ENCODE results near the gene EPG5.

Gene EPG5

GRCh38 chr18:45926691-45927090, 40.4 kb downstream of the EPG5 start:
- no peak overlapping the region for H3K27ac ChIP-seq
- no peak overlapping the region for H3K4me3 ChIP-seq

GRCh38 chr18:45926085-45926484, 41.0 kb downstream of the EPG5 start:
- Histone ChIP-seq H3K27ac (no peak overlapping the region), H3K4me3 (no peak overlapping the region)

GRCh38 chr18:45923138-45923537, 44.0 kb downstream of the EPG5 start:
- no peak overlapping the region for H3K27ac ChIP-seq
- no peak overlapping the region for H3K4me3 ChIP-seq

- Histone ChIP-seq H3K27ac (no peak overlapping the region), H3K4me3 (no peak overlapping the region)
These were observed 46.8 kb downstream of the EPG5 start for GRCh38 chr18:45920367-45920766.

GRCh38 chr18:45916302-45916701, 50.8 kb downstream of the EPG5 start:
- Histone ChIP-seq H3K4me3 (no peak overlapping the region), H3K27ac (no peak overlapping the region)

GRCh38 chr18:45913276-45913675, 53.9 kb downstream of the EPG5 start:
- Histone ChIP-seq H3K27ac (no peak overlapping the region), H3K4me3 (no peak overlapping the region)

- H3K4me3 ChIP-seq, result no peak overlapping the region
- no peak overlapping the region for H3K27ac ChIP-seq
These were observed 56.6 kb downstream of the EPG5 start for GRCh38 chr18:45910405-45911023.

- H3K4me3 ChIP-seq, result no peak overlapping the region
- no peak overlapping the region for H3K27ac ChIP-seq
These were observed 65.4 kb downstream of the EPG5 start for GRCh38 chr18:45901654-45902210.

- H3K27ac ChIP-seq, result no peak overlapping the region
- H3K4me3 ChIP-seq, result no peak overlapping the region
These were observed 66.5 kb downstream of the EPG5 start for GRCh38 chr18:45900623-45901022.

- Histone ChIP-seq H3K4me3 (no peak overlapping the region), H3K27ac (no peak overlapping the region)
These were observed 70.1 kb downstream of the EPG5 start for GRCh38 chr18:45896991-45897390.

GRCh38 chr18:45896452-45896851, 70.7 kb downstream of the EPG5 start:
- H3K27ac ChIP-seq, result no peak overlapping the region

GRCh38 chr18:45895339-45895738, 71.8 kb downstream of the EPG5 start:
- H3K27ac ChIP-seq, result no peak overlapping the region
- H3K4me3 ChIP-seq, result no peak overlapping the region

More at GRCh38 chr18:45896452-45896851, 70.7 kb downstream of the EPG5 start:
- no peak overlapping the region for H3K4me3 ChIP-seq

- no peak overlapping the region for H3K4me3 ChIP-seq
- no peak overlapping the region for H3K27ac ChIP-seq
These were observed 72.3 kb downstream of the EPG5 start for GRCh38 chr18:45894818-45895217.

GRCh38 chr18:45891806-45892205, 75.3 kb downstream of the EPG5 start:
- no peak overlapping the region for H3K27ac ChIP-seq
- H3K4me3 ChIP-seq, result no peak overlapping the region

- no peak overlapping the region for H3K27ac ChIP-seq
- H3K4me3 ChIP-seq, result no peak overlapping the region
These were observed 76.5 kb downstream of the EPG5 start for GRCh38 chr18:45890606-45891005.

GRCh38 chr18:45889419-45890064, 77.6 kb downstream of the EPG5 start:
- no peak overlapping the region for H3K27ac ChIP-seq
- no peak overlapping the region for H3K4me3 ChIP-seq

- no peak overlapping the region for H3K27ac ChIP-seq
- H3K4me3 ChIP-seq, result no peak overlapping the region
These were observed 79.5 kb downstream of the EPG5 start for GRCh38 chr18:45887585-45887984.

GRCh38 chr18:45880876-45881558, 86.1 kb downstream of the EPG5 start:
- no peak overlapping the region for H3K27ac ChIP-seq
- H3K4me3 ChIP-seq, result no peak overlapping the region

- Histone ChIP-seq H3K4me3 (no peak overlapping the region), H3K27ac (peak overlapping the region in 1 of 21 experiments; percentile 18)
These were observed 87.2 kb downstream of the EPG5 start for GRCh38 chr18:45879681-45880655.

- Histone ChIP-seq H3K27ac (no peak overlapping the region), H3K4me3 (no peak overlapping the region)
These were observed 89.7 kb downstream of the EPG5 start for GRCh38 chr18:45877403-45877802.
